IPS-15b (cell line): ENCODE results near the gene IPO8.

ENCODE experiments used
- H3K27me3 ChIP-seq: one replicate; pipeline ENCODE4 v1.6.1; 2013; ENCODE audit warnings: low read length; ENCODE audit not compliant: control insufficient read depth, insufficient read depth
- H3K36me3 ChIP-seq: one replicate; pipeline ENCODE4 v1.6.1; 2013; ENCODE audit warnings: low read length; ENCODE audit not compliant: control insufficient read depth, insufficient read depth
- H3K4me1 ChIP-seq: one replicate; pipeline ENCODE4 v1.6.1; 2013; ENCODE audit warnings: mild to moderate bottlenecking, low read length; ENCODE audit not compliant: control insufficient read depth, insufficient read depth
- H3K4me3 ChIP-seq: one replicate; pipeline ENCODE4 v1.5.1; 2013; ENCODE audit warnings: low read depth, low read length
- H3K9ac ChIP-seq: one replicate; pipeline ENCODE4 v1.6.1; 2013; ENCODE audit warnings: low read depth, mild to moderate bottlenecking, low read length
- H3K9me3 ChIP-seq: one replicate; pipeline ENCODE4 v1.6.1; 2013; ENCODE audit warnings: mild to moderate bottlenecking, low read length; ENCODE audit not compliant: control insufficient read depth, insufficient read depth

The IPO8 gene

GRCh38 chr12:30679241-30679640 is 16.4 kb downstream of the IPO8 start:
- Histone ChIP-seq H3K9ac (no peak overlapping the region), H3K9me3 (no peaks in the 10 kb centered on the region), H3K4me1 (no peaks in the 10 kb centered on the region), H3K27me3 (no peaks in the 10 kb centered on the region), H3K4me3 (no peak overlapping the region), H3K36me3 (no peaks in the 10 kb centered on the region)

- no peak overlapping the region for H3K9ac ChIP-seq
- no peaks in the 10 kb centered on the region for H3K9me3 ChIP-seq
- no peaks in the 10 kb centered on the region for H3K4me1 ChIP-seq
- H3K27me3 ChIP-seq = no peaks in the 10 kb centered on the region
- no peaks in the 10 kb centered on the region for H3K36me3 ChIP-seq
- no peak overlapping the region for H3K4me3 ChIP-seq
Observed at GRCh38 chr12:30678221-30678620, 17.4 kb downstream of the IPO8 start.

- Histone ChIP-seq H3K36me3 (no peaks in the 10 kb centered on the region), H3K4me3 (no peak overlapping the region), H3K9me3 (no peaks in the 10 kb centered on the region), H3K27me3 (no peaks in the 10 kb centered on the region), H3K9ac (no peak overlapping the region), H3K4me1 (no peaks in the 10 kb centered on the region)
Observed at GRCh38 chr12:30661210-30661609, 34.5 kb downstream of the IPO8 start.

GRCh38 chr12:30652034-30652696 is 43.5 kb downstream of the IPO8 start:
- no peaks in the 10 kb centered on the region for H3K27me3 ChIP-seq
- H3K9me3 ChIP-seq = no peaks in the 10 kb centered on the region
- H3K4me1 ChIP-seq = no peaks in the 10 kb centered on the region
- H3K4me3 ChIP-seq = no peak overlapping the region
- H3K9ac ChIP-seq = no peak overlapping the region
- H3K36me3 ChIP-seq = no peaks in the 10 kb centered on the region

GRCh38 chr12:30646821-30647220 is 48.8 kb downstream of the IPO8 start:
- H3K36me3 ChIP-seq = no peaks in the 10 kb centered on the region
- H3K4me3 ChIP-seq = no peak overlapping the region
- H3K9me3 ChIP-seq = no peaks in the 10 kb centered on the region
- no peak overlapping the region for H3K9ac ChIP-seq
- H3K27me3 ChIP-seq = no peaks in the 10 kb centered on the region
- peaks cover 3% of the 10 kb centered on the region for H3K4me1 ChIP-seq

- no peaks in the 10 kb centered on the region for H3K27me3 ChIP-seq
- peaks cover 3% of the 10 kb centered on the region for H3K4me1 ChIP-seq
- no peaks in the 10 kb centered on the region for H3K9me3 ChIP-seq
- H3K9ac ChIP-seq = no peak overlapping the region
- H3K36me3 ChIP-seq = no peaks in the 10 kb centered on the region
- H3K4me3 ChIP-seq = no peak overlapping the region
Observed at GRCh38 chr12:30643366-30643765, 52.3 kb downstream of the IPO8 start.

- Histone ChIP-seq H3K36me3 (no peaks in the 10 kb centered on the region), H3K27me3 (no peaks in the 10 kb centered on the region), H3K4me1 (peaks cover 3% of the 10 kb centered on the region), H3K9me3 (no peaks in the 10 kb centered on the region), H3K9ac (no peak overlapping the region), H3K4me3 (no peak overlapping the region)
Observed at GRCh38 chr12:30640392-30640791, 55.3 kb downstream of the IPO8 start.

- Histone ChIP-seq H3K36me3 (no peaks in the 10 kb centered on the region), H3K9ac (no peak overlapping the region), H3K4me1 (no peaks in the 10 kb centered on the region), H3K27me3 (no peaks in the 10 kb centered on the region), H3K4me3 (no peak overlapping the region), H3K9me3 (no peaks in the 10 kb centered on the region)
Observed at GRCh38 chr12:30635385-30635784, 60.3 kb downstream of the IPO8 start.

- no peak overlapping the region for H3K4me3 ChIP-seq
- no peaks in the 10 kb centered on the region for H3K36me3 ChIP-seq
- H3K9ac ChIP-seq = no peak overlapping the region
- H3K27me3 ChIP-seq = no peaks in the 10 kb centered on the region
- H3K4me1 ChIP-seq = no peaks in the 10 kb centered on the region
- H3K9me3 ChIP-seq = no peaks in the 10 kb centered on the region
Observed at GRCh38 chr12:30631740-30632139, 63.9 kb downstream of the IPO8 start.

GRCh38 chr12:30630979-30631285 is 64.7 kb downstream of the IPO8 start:
- Histone ChIP-seq H3K9me3 (no peaks in the 10 kb centered on the region), H3K4me3 (no peak overlapping the region), H3K36me3 (no peaks in the 10 kb centered on the region), H3K4me1 (no peaks in the 10 kb centered on the region), H3K9ac (no peak overlapping the region), H3K27me3 (no peaks in the 10 kb centered on the region)

- Histone ChIP-seq H3K4me1 (no peaks in the 10 kb centered on the region), H3K27me3 (no peaks in the 10 kb centered on the region), H3K9me3 (no peaks in the 10 kb centered on the region), H3K36me3 (no peaks in the 10 kb centered on the region), H3K9ac (no peak overlapping the region), H3K4me3 (no peak overlapping the region)
Observed at GRCh38 chr12:30630076-30630978, 65.3 kb downstream of the IPO8 start.

GRCh38 chr12:30626847-30627246 is 68.8 kb downstream of the IPO8 start:
- no peaks in the 10 kb centered on the region for H3K9me3 ChIP-seq
- H3K4me3 ChIP-seq = no peak overlapping the region
- no peak overlapping the region for H3K9ac ChIP-seq
- H3K36me3 ChIP-seq = no peaks in the 10 kb centered on the region
- H3K4me1 ChIP-seq = no peaks in the 10 kb centered on the region
- no peaks in the 10 kb centered on the region for H3K27me3 ChIP-seq
